Pancreas (tissue), 10 donors: Measurements from ENCODE around the gene KAZN. TPM values are rescaled to one million over a fixed set of nuclear protein-coding genes. Genes with fewer than 3 reads are reported as not detected.

Experiments
- ATAC-seq, 4 donors: fragments of 200-7000 bp; cut with Tn5 transposase; one replicate each; pipeline versions ENCODE4 v1.8.0 to v1.9.1; 2020; ENCODE audit warnings: mild to moderate bottlenecking in 4 of 4, moderate library complexity in 4 of 4
- DNase-seq, 6 donors: peaks; one replicate each; pipeline ENCODE4 v3.0.0-alpha.2; 2020
- FAIRE-seq: peaks from 2 replicates; lab custom pipeline; 2012; peaks lifted over from hg19 to GRCh38; lab: Jason Lieb, UNC
- H3K27ac ChIP-seq, 4 donors: fragments of 200-600 bp; sonication (generic); 1 replicate in 3 of 4; 2 replicates in 1 of 4; pipeline versions ENCODE4 v1.5.0 to v1.8.0; 2020
- H3K27me3 ChIP-seq, 4 donors: fragments of 200-600 bp; one replicate each; pipeline ENCODE4 v1.8.0; 2021
- H3K36me3 ChIP-seq, 3 donors: fragments of 200-600 bp; sonication (generic) in 1 of 3; one replicate each; pipeline versions ENCODE4 v1.5.0 to v1.8.0; 2020 to 2021
- H3K4me1 ChIP-seq, 3 donors: fragments of 200-600 bp; one replicate each; pipeline ENCODE4 v1.8.0; 2021
- H3K4me3 ChIP-seq, 4 donors: fragments of 200-600 bp; sonication (generic) in 2 of 4; one replicate each; pipeline versions ENCODE4 v1.5.0 to v1.8.0; 2020 to 2021
- H3K9me3 ChIP-seq, 4 donors: fragments of 200-600 bp; one replicate each; pipeline ENCODE4 v1.8.0; 2021
- WGBS, 2 donors: extraction: QIAGEN DNeasy Blood & Tissue Kit; methylation state at CpG; one replicate each; pipeline ENCODE4 v1.1.7; 2013; 5-methylcytosine and 5-hydroxymethylcytosine counted together
- intact Hi-C, 3 donors: fragments of 100-400 bp; cut with DNase I; formaldehyde crosslinking; loops; one replicate each; pipeline versions ENCODE4 v1.11.1 to v1.14.2; 2022
- polyA plus RNA-seq, 2 donors: library from polyadenylated mRNA; stranded (reverse); fragments of 200-250 nt; gene quantifications; one replicate each; pipeline ENCODE4 v1.2.3, GENCODE V29; 2013
- total RNA-seq, 6 donors: library from RNA; stranded (reverse); fragmentation: NEBNext Ultra II Directional in 4 of 6; extraction: Animal tissue kit (Norgen Biotek cat#: 25700) in 4 of 6; gene quantifications; one replicate each; pipeline versions ENCODE4 v1.2.1 to v1.2.4, GENCODE V29; 2021 to 2023
- TF ChIP-seq, protein P1 (sequence below), 4 donors: fragments of 200-600 bp; sonication (generic) in 3 of 4; IDR thresholded peaks; one replicate each; pipeline versions ENCODE4 v1.5.0 to v1.8.0; 2021; ENCODE audit warnings: antibody characterized with exemption in 4 of 4
- donor health status: healthy with polysubstance abuse.
- donor health status: DM: no; HTN: no; CAD: no; lungs with moderate emphysema.
- donor health status: DM: no; HTN: no; CAD: no.
- donor health status: control.
- donor health status: control.
- donor health status: Bipolar disorder and iron deficiency.
- donor health status: DM: yes; HTN: yes; CAD: no.
- donor health status: DM: no; HTN: no; CAD: no.
- donor health status: DM: no; HTN: no; CAD: no.
- donor health status: DM: yes; HTN: yes; CAD: no.

Gene KAZN
- total and polyA plus RNA-seq, 8 donors: 2.4 to 6.0 (median 4.1) TPM

- FAIRE-seq: no peak
- no peaks in the 10 kb centered on the region for H3K27me3 ChIP-seq
- no peak for DNase-seq
- H3K27ac ChIP-seq: no peak overlapping the region
- H3K4me1 ChIP-seq: no peaks in the 10 kb centered on the region
- no peaks in the 10 kb centered on the region for H3K9me3 ChIP-seq
- H3K36me3 ChIP-seq: no peaks in the 10 kb centered on the region
- intact Hi-C loops: no loop called here
- ATAC-seq: no peak
- TF ChIP-seq, protein P1, sequence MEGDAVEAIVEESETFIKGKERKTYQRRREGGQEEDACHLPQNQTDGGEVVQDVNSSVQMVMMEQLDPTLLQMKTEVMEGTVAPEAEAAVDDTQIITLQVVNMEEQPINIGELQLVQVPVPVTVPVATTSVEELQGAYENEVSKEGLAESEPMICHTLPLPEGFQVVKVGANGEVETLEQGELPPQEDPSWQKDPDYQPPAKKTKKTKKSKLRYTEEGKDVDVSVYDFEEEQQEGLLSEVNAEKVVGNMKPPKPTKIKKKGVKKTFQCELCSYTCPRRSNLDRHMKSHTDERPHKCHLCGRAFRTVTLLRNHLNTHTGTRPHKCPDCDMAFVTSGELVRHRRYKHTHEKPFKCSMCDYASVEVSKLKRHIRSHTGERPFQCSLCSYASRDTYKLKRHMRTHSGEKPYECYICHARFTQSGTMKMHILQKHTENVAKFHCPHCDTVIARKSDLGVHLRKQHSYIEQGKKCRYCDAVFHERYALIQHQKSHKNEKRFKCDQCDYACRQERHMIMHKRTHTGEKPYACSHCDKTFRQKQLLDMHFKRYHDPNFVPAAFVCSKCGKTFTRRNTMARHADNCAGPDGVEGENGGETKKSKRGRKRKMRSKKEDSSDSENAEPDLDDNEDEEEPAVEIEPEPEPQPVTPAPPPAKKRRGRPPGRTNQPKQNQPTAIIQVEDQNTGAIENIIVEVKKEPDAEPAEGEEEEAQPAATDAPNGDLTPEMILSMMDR (IDR thresholded peaks at IDR 0.05): no peak
- 86 to 91% methylated on average over 10 of the region's 10 CpGs for WGBS, 2 donors
- H3K4me3 ChIP-seq: no peak overlapping the region
These were observed 478.9 kb downstream of the KAZN start for GRCh38 chr1:15077384-15077783.

DNA sequence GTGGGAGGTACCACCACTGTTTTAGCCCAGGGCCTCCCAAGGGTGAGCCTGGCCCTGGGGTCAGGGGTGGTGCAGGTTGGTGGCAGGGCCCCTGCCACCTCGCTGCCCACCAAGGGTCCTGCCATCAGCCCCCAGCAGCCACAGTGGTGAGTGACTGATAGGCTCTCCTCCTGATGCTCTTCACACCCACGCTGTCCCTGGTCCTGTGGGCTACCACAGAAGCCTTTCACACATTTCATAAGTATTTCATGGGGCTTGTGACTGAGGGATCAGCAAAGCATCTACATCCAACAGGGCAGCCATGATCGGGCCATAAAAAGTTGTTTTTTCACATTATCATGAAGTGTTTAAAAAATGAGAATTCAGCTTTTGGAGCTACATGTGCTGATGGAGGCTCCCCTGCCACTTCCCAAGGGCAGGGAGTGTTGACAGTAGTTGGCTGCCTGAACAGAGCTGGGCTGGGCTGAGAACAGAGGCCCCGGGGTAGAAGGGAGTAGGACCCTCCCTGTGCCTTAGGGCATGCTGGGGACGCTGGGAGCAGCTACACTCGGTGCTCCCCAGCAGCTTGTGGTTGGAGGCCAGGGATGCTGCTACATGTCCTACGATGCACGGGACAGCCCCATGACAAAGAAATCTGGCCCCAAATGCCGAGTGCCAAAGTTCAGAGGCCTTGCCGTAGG lies 482.0 kb downstream of the KAZN start:
- H3K4me3 ChIP-seq: no peak overlapping the region
- FAIRE-seq: no peak
- H3K27ac ChIP-seq: no peak overlapping the region
- 91 to 92% methylated on average over 10 of the region's 10 CpGs for WGBS, 2 donors
- ATAC-seq: no peak
- no peaks in the 10 kb centered on the region for H3K4me1 ChIP-seq
- intact Hi-C loops: loop anchor here in 1 of 3 donors (10.0 kb wide), 1 partner anchor 56 kb away; no protein-coding TSS in a partner anchor
- TF ChIP-seq, protein P1 (IDR thresholded peaks at IDR 0.05): no peak
- H3K27me3 ChIP-seq: no peaks in the 10 kb centered on the region
- H3K9me3 ChIP-seq: no peaks in the 10 kb centered on the region
- DNase-seq: no peak
- H3K36me3 ChIP-seq: no peaks in the 10 kb centered on the region

DNA sequence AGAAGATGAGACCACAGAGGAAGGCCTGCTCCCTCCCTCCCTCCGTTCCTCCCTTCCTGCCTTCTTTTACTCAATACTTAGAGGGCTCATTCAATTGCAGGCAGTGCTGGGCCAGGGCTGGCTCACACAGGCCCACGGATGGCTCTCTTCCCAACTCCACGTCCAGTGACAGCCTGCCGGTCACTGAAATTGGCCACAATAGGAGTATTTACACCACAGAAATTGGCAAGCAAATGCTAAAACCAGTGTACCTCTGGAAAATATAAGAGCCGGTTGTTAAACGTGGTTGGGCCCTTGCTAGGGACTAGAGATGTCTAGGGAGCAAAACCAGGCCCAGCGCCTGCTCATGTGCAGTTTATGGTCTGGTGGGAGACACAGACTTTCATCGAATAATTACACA lies 482.6 kb downstream of the KAZN start:
- Histone ChIP-seq H3K27me3 (no peaks in the 10 kb centered on the region), H3K4me1 (no peaks in the 10 kb centered on the region), H3K27ac (no peak overlapping the region), H3K9me3 (no peaks in the 10 kb centered on the region), H3K36me3 (no peaks in the 10 kb centered on the region), H3K4me3 (no peak overlapping the region)
- no peak for ATAC-seq
- no peak for FAIRE-seq
- intact Hi-C loops: loop anchor here in 1 of 3 donors (10.0 kb wide), 1 partner anchor 56 kb away; no protein-coding TSS in a partner anchor
- WGBS, 2 donors: 76 to 80% methylated on average over 7 to 8 of the region's 8 CpGs
- TF ChIP-seq, protein P1 (IDR thresholded peaks at IDR 0.05): no peak
- DNase-seq: no peak

- H3K4me1 ChIP-seq: no peaks in the 10 kb centered on the region
- TF ChIP-seq, protein P1 (IDR thresholded peaks at IDR 0.05): no peak
- no peak for DNase-seq
- no peaks in the 10 kb centered on the region for H3K27me3 ChIP-seq
- no peaks in the 10 kb centered on the region for H3K9me3 ChIP-seq
- WGBS, 2 donors: 90% methylated on average over 7 of the region's 7 CpGs
- H3K4me3 ChIP-seq: no peak overlapping the region
- no peak overlapping the region for H3K27ac ChIP-seq
- no peaks in the 10 kb centered on the region for H3K36me3 ChIP-seq
- FAIRE-seq: no peak
- intact Hi-C loops: loop anchor here in 1 of 3 donors (10.0 kb wide), 1 partner anchor 59 kb away; no protein-coding TSS in a partner anchor
- no peak for ATAC-seq
These were observed 485.1 kb downstream of the KAZN start for GRCh38 chr1:15083578-15083977.
